Endothelial cell of umbilical vein (primary cell): ENCODE measurements around the gene MEAK7.

ENCODE experiments used
- CTCF ChIP-seq, 2 donors: IDR thresholded peaks; 1 replicate in 1 of 2; 2 replicates in 1 of 2; pipeline ENCODE4 v1.5.1; 2011; ENCODE audit warnings: low read length in 2 of 2, mild to moderate bottlenecking in 2 of 2, moderate library complexity in 2 of 2, control low read depth in 1 of 2, inconsistent platforms in 1 of 2, low read depth in 1 of 2; ENCODE audit not compliant: insufficient read depth in 1 of 2; ENCODE audit errors: extremely low read depth in 1 of 2
- MAX ChIP-seq: IDR thresholded peaks from 2 replicates; pipeline ENCODE4 v1.6.1; 2011; ENCODE audit not compliant: insufficient read depth, insufficient read length
- POLR2A ChIP-seq: IDR thresholded peaks from 2 replicates; pipeline ENCODE4 v1.6.1; 2012; ENCODE audit warnings: low read depth, mild to moderate bottlenecking, control low read depth, low read length
- POLR2AphosphoS5 ChIP-seq: IDR thresholded peaks from 2 replicates; pipeline ENCODE4 v1.6.1; 2012; ENCODE audit warnings: low read depth, mild to moderate bottlenecking, control low read depth, low read length, moderate library complexity; ENCODE audit not compliant: insufficient read depth

- no peak for TF ChIP-seq POLR2AphosphoS5
- TF ChIP-seq CTCF (IDR thresholded peaks at IDR 0.05; ENCODE audit: extremely low read depth in 1 of 2, insufficient read depth in 1 of 2, low read depth in 1 of 2, low read length in 2 of 2), result no peak
- TF ChIP-seq POLR2A, result no peak
- no peak for TF ChIP-seq MAX
Measured at GRCh38 chr16:84467709-84468108, 36.8 kb downstream of the MEAK7 start.
